PC-9 (cell line): ENCODE results near the gene DCP1B. TPM values are rescaled to one million over a fixed set of nuclear protein-coding genes. Genes with fewer than 3 reads are reported as not detected.

ENCODE experiments used
- BruUV-seq: library from RNA; stranded (reverse); fragments of 400-500 nt; replicated peaks from 2 replicates; lab custom pipeline; 2021; lab: Mats Ljungman, UMichigan
- CTCF ChIA-PET: fragments of 300-600 bp; sonication (Branson Sonifier 250); formaldehyde crosslinking; loops from one replicate; lab custom pipeline; 2022; ENCODE audit warnings: antibody characterized with exemption; lab: Charles Lee
- POLR2A ChIA-PET: fragments of 300-600 bp; sonication (Branson Sonifier 250); formaldehyde crosslinking; loops from one replicate; lab custom pipeline; 2022; ENCODE audit warnings: antibody characterized with exemption; ENCODE audit not compliant: unreplicated experiment; lab: Charles Lee
- DNase-seq, 2 experiments: peaks; one replicate each; pipeline versions ENCODE4 v3.0.0 to v3.0.0-alpha.2; 2015 to 2022; ENCODE audit warnings: mixed read lengths in 1 of 2
- H2AFZ ChIP-seq: fragments of 200-600 bp; sonication (generic); 2 replicates; pipeline ENCODE4 v1.8.1; 2017; ENCODE audit warnings: antibody characterized with exemption
- H3F3A ChIP-seq: fragments of 200-600 bp; sonication (generic); 2 replicates; pipeline ENCODE4 v1.8.1; 2017; ENCODE audit warnings: antibody characterized with exemption, mild to moderate bottlenecking, low read depth; ENCODE audit not compliant: insufficient read depth
- H3K27ac ChIP-seq: fragments of 200-600 bp; sonication (generic); 2 replicates; pipeline ENCODE4 v1.6.1; 2016; ENCODE audit warnings: mixed run types
- H3K27me3 ChIP-seq: fragments of 200-600 bp; sonication (generic); 2 replicates; pipeline ENCODE4 v1.6.1; 2016; ENCODE audit warnings: low read depth, mixed run types; ENCODE audit not compliant: insufficient read depth
- H3K36me3 ChIP-seq: fragments of 200-600 bp; sonication (generic); 2 replicates; pipeline ENCODE4 v1.6.1; 2016; ENCODE audit warnings: low read depth, mixed run types
- H3K4me1 ChIP-seq: fragments of 200-600 bp; sonication (generic); replicated peaks from 2 replicates; pipeline ENCODE4 v1.6.1; 2016; ENCODE audit warnings: mixed run types; ENCODE audit not compliant: insufficient read depth
- H3K4me2 ChIP-seq: fragments of 200-600 bp; sonication (generic); 2 replicates; pipeline ENCODE4 v1.6.1; 2017; ENCODE audit warnings: mixed run types
- H3K4me3 ChIP-seq: fragments of 200-600 bp; sonication (generic); 2 replicates; pipeline ENCODE4 v1.6.1; 2016; ENCODE audit warnings: mixed run types
- H3K79me2 ChIP-seq: fragments of 200-600 bp; sonication (generic); 2 replicates; pipeline ENCODE4 v1.6.1; 2017; ENCODE audit warnings: low read depth, mixed run types
- H3K9me2 ChIP-seq: fragments of 200-600 bp; sonication (generic); 2 replicates; pipeline ENCODE4 v1.8.1; 2017; ENCODE audit warnings: mild to moderate bottlenecking; ENCODE audit not compliant: insufficient read depth
- H3K9me3 ChIP-seq: fragments of 200-600 bp; sonication (generic); 2 replicates; pipeline ENCODE4 v1.8.1; 2016; ENCODE audit warnings: low read depth; ENCODE audit not compliant: insufficient read depth
- H4K20me1 ChIP-seq: fragments of 200-600 bp; sonication (generic); 2 replicates; pipeline ENCODE4 v1.8.1; 2017; ENCODE audit not compliant: insufficient read depth
- CTCF ChIP-seq: fragments of 200-600 bp; sonication (generic); conservative IDR thresholded peaks from 2 replicates; pipeline ENCODE4 v1.6.1; 2017; ENCODE audit warnings: mixed run types, antibody characterized with exemption, mild to moderate bottlenecking, moderate library complexity
- EZH2 ChIP-seq: fragments of 200-600 bp; sonication (generic); IDR thresholded peaks from 2 replicates; pipeline ENCODE4 v1.8.0; 2017; ENCODE audit warnings: antibody characterized with exemption, low read depth
- intact Hi-C: fragments of 100-400 bp; cut with micrococcal nuclease; formaldehyde crosslinking; loops from one replicate; pipeline ENCODE4 v1.10.0; 2022; ENCODE audit not compliant: unreplicated experiment
- total RNA-seq: library from RNA; stranded (reverse); gene quantifications from 2 replicates; pipeline ENCODE4 v1.2.3, GENCODE V29; 2021

DCP1B gene
- total RNA-seq, 1 experiment from 2014 or later = 6.8 TPM

GRCh38 chr12:2018391-2018790 is 14.1 kb upstream of the DCP1B start:
- TF ChIP-seq CTCF = no peak
- no peak for TF ChIP-seq EZH2
- CTCF ChIA-PET = no interaction called here

GRCh38 chr12:2017546-2018337 is 13.5 kb upstream of the DCP1B start:
- ChIA-PET CTCF (no interaction called here), POLR2A (no interaction called here)
- BruUV-seq = no TSS peak
- Histone ChIP-seq H3F3A (no peaks in the 10 kb centered on the region), H3K9me2 (no peaks in the 10 kb centered on the region), H3K27ac (no peak overlapping the region), H3K9me3 (no peaks in the 10 kb centered on the region), H3K36me3 (no peaks in the 10 kb centered on the region), H3K79me2 (no peaks in the 10 kb centered on the region), H3K4me3 (no peak overlapping the region), H2AFZ (no peak overlapping the region), H3K4me2 (no peak overlapping the region), H4K20me1 (no peaks in the 10 kb centered on the region), H3K4me1 (no peaks in the 10 kb centered on the region), H3K27me3 (peaks cover 69% of the 10 kb centered on the region)
- TF ChIP-seq CTCF (no peak), EZH2 (no peak)
- intact Hi-C loops = no loop called here
- no peak for DNase-seq

More at GRCh38 chr12:2018391-2018790, 14.1 kb upstream of the DCP1B start:
- Histone ChIP-seq H3K27me3 (peaks cover 74% of the 10 kb centered on the region), H3F3A (no peaks in the 10 kb centered on the region), H3K79me2 (no peaks in the 10 kb centered on the region), H3K4me3 (no peak overlapping the region), H3K9me3 (no peaks in the 10 kb centered on the region), H3K9me2 (no peaks in the 10 kb centered on the region), H3K27ac (no peak overlapping the region), H4K20me1 (no peaks in the 10 kb centered on the region), H2AFZ (no peak overlapping the region), H3K4me1 (no peaks in the 10 kb centered on the region), H3K36me3 (no peaks in the 10 kb centered on the region), H3K4me2 (no peak overlapping the region)
- POLR2A ChIA-PET = no interaction called here
- no TSS peak for BruUV-seq
- intact Hi-C loops = no loop called here
- DNase-seq = no peak

- H2AFZ ChIP-seq = no peak overlapping the region
- no peak overlapping the region for H3K4me3 ChIP-seq
- DNase-seq = no peak
- ChIA-PET CTCF (no interaction called here), POLR2A (no interaction called here)
- no peaks in the 10 kb centered on the region for H3K79me2 ChIP-seq
- no peaks in the 10 kb centered on the region for H3K9me3 ChIP-seq
- H3K27ac ChIP-seq = no peak overlapping the region
- H4K20me1 ChIP-seq = no peaks in the 10 kb centered on the region
- intact Hi-C loops = no loop called here
- no TSS peak for BruUV-seq
- no peaks in the 10 kb centered on the region for H3K36me3 ChIP-seq
- H3F3A ChIP-seq = no peaks in the 10 kb centered on the region
- no peaks in the 10 kb centered on the region for H3K9me2 ChIP-seq
- no peaks in the 10 kb centered on the region for H3K4me1 ChIP-seq
- H3K27me3 ChIP-seq = peaks cover 69% of the 10 kb centered on the region
- no peak for TF ChIP-seq EZH2
- no peak for TF ChIP-seq CTCF
- no peak overlapping the region for H3K4me2 ChIP-seq
Measured at GRCh38 chr12:2016862-2017545, 12.7 kb upstream of the DCP1B start.
